Liver (tissue), 9 donors: ENCODE results near the gene PCDH9. TPM values are rescaled to one million over a fixed set of nuclear protein-coding genes. Genes with fewer than 3 reads are reported as not detected.

Experiments used
- DNase-seq: peaks from one replicate; pipeline ENCODE4 v3.0.0-alpha.2; 2017; ENCODE audit warnings: low spot score
- H3K27ac ChIP-seq, 2 donors: one replicate each; pipeline ENCODE4 v1.7.0; 2013; ENCODE audit warnings: inconsistent platforms in 2 of 2, low read length in 2 of 2, control low read depth in 1 of 2, low read depth in 1 of 2, mild to moderate bottlenecking in 1 of 2
- H3K27me3 ChIP-seq, 4 donors: one replicate each; pipeline versions ENCODE4 v1.6.1 to v1.7.0; 2013; ENCODE audit warnings: low read length in 3 of 4, inconsistent platforms in 1 of 4, mild to moderate bottlenecking in 1 of 4, moderate library complexity in 1 of 4; ENCODE audit not compliant: control insufficient read depth in 4 of 4, insufficient read depth in 4 of 4
- H3K36me3 ChIP-seq, 4 donors: one replicate each; pipeline versions ENCODE4 v1.6.1 to v1.7.0; 2013; ENCODE audit warnings: low read length in 3 of 4, mild to moderate bottlenecking in 3 of 4, low read depth in 1 of 4, moderate library complexity in 1 of 4; ENCODE audit not compliant: control insufficient read depth in 4 of 4, insufficient read depth in 3 of 4
- H3K4me1 ChIP-seq, 4 donors: one replicate each; pipeline versions ENCODE4 v1.6.1 to v1.7.0; 2013; ENCODE audit warnings: low read length in 3 of 4, mild to moderate bottlenecking in 3 of 4, moderate library complexity in 1 of 4; ENCODE audit not compliant: control insufficient read depth in 4 of 4, insufficient read depth in 4 of 4
- H3K4me3 ChIP-seq, 3 donors: one replicate each; pipeline versions ENCODE4 v1.6.1 to v1.7.0; 2013; ENCODE audit warnings: low read length in 3 of 3, control low read depth in 1 of 3, low read depth in 1 of 3, mild to moderate bottlenecking in 1 of 3
- H3K9ac ChIP-seq, 2 donors: one replicate each; pipeline ENCODE4 v1.7.0; 2013; ENCODE audit warnings: low read length in 2 of 2, mild to moderate bottlenecking in 2 of 2, moderate library complexity in 2 of 2, control low read depth in 1 of 2, low read depth in 1 of 2
- H3K9me3 ChIP-seq, 4 donors: one replicate each; pipeline versions ENCODE4 v1.6.1 to v1.7.0; 2013; ENCODE audit warnings: low read length in 3 of 4; ENCODE audit not compliant: control insufficient read depth in 4 of 4
- ATF3 ChIP-seq: IDR thresholded peaks from 2 replicates; pipeline ENCODE4 v1.6.1; 2016; ENCODE audit warnings: antibody characterized with exemption
- CTCF ChIP-seq: fragments of 150-350 bp; IDR thresholded peaks from 2 replicates; pipeline ENCODE4 v1.5.1; 2017; ENCODE audit warnings: improper control_type of control experiment, low read depth, low read length; ENCODE audit not compliant: missing input control
- EGR1 ChIP-seq, 2 donors: IDR thresholded peaks; 2 replicates each; pipeline ENCODE4 v1.6.1; 2016 to 2018; ENCODE audit warnings: antibody characterized with exemption in 2 of 2, low read depth in 2 of 2
- FOXA1 ChIP-seq: IDR thresholded peaks from 2 replicates; pipeline ENCODE4 v1.6.1; 2016; ENCODE audit warnings: antibody characterized with exemption
- FOXA2 ChIP-seq: IDR thresholded peaks from 2 replicates; pipeline ENCODE4 v1.6.1; 2016; ENCODE audit warnings: antibody characterized with exemption
- GABPA ChIP-seq, 2 donors: IDR thresholded peaks in 1 of 2; conservative IDR thresholded peaks in 1 of 2; 2 replicates each; pipeline ENCODE4 v1.6.1; 2016; ENCODE audit warnings: antibody characterized with exemption in 2 of 2, mild to moderate bottlenecking in 1 of 2, moderate library complexity in 1 of 2
- HNF4A ChIP-seq, 2 donors: conservative IDR thresholded peaks; 2 replicates each; pipeline ENCODE4 v1.6.1; 2016; ENCODE audit warnings: antibody characterized with exemption in 2 of 2, mild to moderate bottlenecking in 2 of 2
- HNF4G ChIP-seq: IDR thresholded peaks from 2 replicates; pipeline ENCODE4 v1.6.1; 2016; ENCODE audit warnings: antibody characterized with exemption
- JUND ChIP-seq, 2 donors: IDR thresholded peaks; 2 replicates each; pipeline ENCODE4 v1.6.1; 2016; ENCODE audit warnings: antibody characterized with exemption in 2 of 2
- MAX ChIP-seq: IDR thresholded peaks from 2 replicates; pipeline ENCODE4 v1.6.1; 2016; ENCODE audit warnings: antibody characterized with exemption
- NR2F2 ChIP-seq: IDR thresholded peaks from 2 replicates; pipeline ENCODE4 v1.6.1; 2016; ENCODE audit warnings: antibody characterized with exemption
- RAD21 ChIP-seq, 2 donors: IDR thresholded peaks; 2 replicates each; pipeline ENCODE4 v1.6.1; 2016; ENCODE audit warnings: antibody characterized with exemption in 2 of 2, mild to moderate bottlenecking in 2 of 2
- REST ChIP-seq: IDR thresholded peaks from 2 replicates; pipeline ENCODE4 v1.6.1; 2016; ENCODE audit warnings: antibody characterized with exemption, mild to moderate bottlenecking
- RXRA ChIP-seq, 2 donors: IDR thresholded peaks; 2 replicates each; pipeline ENCODE4 v1.6.1; 2017 to 2018; ENCODE audit warnings: antibody characterized with exemption in 2 of 2, mild to moderate bottlenecking in 1 of 2
- SP1 ChIP-seq: IDR thresholded peaks from 2 replicates; pipeline ENCODE4 v1.6.1; 2018; ENCODE audit warnings: antibody characterized with exemption, mild to moderate bottlenecking
- TAF1 ChIP-seq: conservative IDR thresholded peaks from 2 replicates; pipeline ENCODE4 v1.6.1; 2016; ENCODE audit warnings: antibody characterized with exemption, mild to moderate bottlenecking
- YY1 ChIP-seq: IDR thresholded peaks from 2 replicates; pipeline ENCODE4 v1.6.1; 2016; ENCODE audit warnings: antibody characterized with exemption, mild to moderate bottlenecking
- ZBTB33 ChIP-seq: IDR thresholded peaks from 2 replicates; pipeline ENCODE4 v1.6.1; 2016; ENCODE audit warnings: antibody characterized with exemption
- WGBS: extraction: QIAGEN DNeasy Blood & Tissue Kit; methylation state at CpG from one replicate; pipeline ENCODE4 v1.1.7; 2013; 5-methylcytosine and 5-hydroxymethylcytosine counted together
- polyA plus RNA-seq, 2 donors: library from polyadenylated mRNA; stranded (reverse) in 1 of 2; unstranded in 1 of 2; fragments of 200-250 nt in 1 of 2; fragments of >200 nt in 1 of 2; fragmentation: Nextera tagmentation in 1 of 2; extraction: Ambion mirVana in 1 of 2; gene quantifications; one replicate each; pipeline versions ENCODE4 v1.2.1 to v1.2.3, GENCODE V29; 2013 to 2015
- total RNA-seq, 2 donors: library from RNA; depleted of rRNA; stranded (reverse); fragments of >200 nt; gene quantifications; one replicate each; pipeline ENCODE4 v1.2.3, GENCODE V29; 2014
- donor health status: healthy.
- donor health status: healthy.
- donor health status: healthy.
- donor health status: healthy.
- donor health status: healthy.

PCDH9 gene
- total and polyA plus RNA-seq, 4 donors, result 0.90 to 4.0 (median 2.2) TPM

GRCh38 chr13:66974174-66974573 is 256.0 kb downstream of the PCDH9 start:
- Histone ChIP-seq H3K27me3 (no peaks in the 10 kb centered on the region), H3K9ac (no peak overlapping the region), H3K4me3 (no peak overlapping the region), H3K9me3 (no peaks in the 10 kb centered on the region), H3K27ac (no peak overlapping the region), H3K4me1 (no peaks in the 10 kb centered on the region), H3K36me3 (no peaks in the 10 kb centered on the region)
- no peak for DNase-seq
- TF ChIP-seq HNF4A (conservative IDR thresholded peaks at IDR 0.05), result no peak
- TF ChIP-seq NR2F2, result no peak
- no peak for TF ChIP-seq REST
- TF ChIP-seq ZBTB33, result no peak
- WGBS, result 85% methylated on average over 1 of the region's 1 CpG

- no peak overlapping the region for H3K9ac ChIP-seq
- WGBS, result 93% methylated on average over 3 of the region's 3 CpGs
- H3K9me3 ChIP-seq, result no peaks in the 10 kb centered on the region
- no peaks in the 10 kb centered on the region for H3K4me1 ChIP-seq
- H3K4me3 ChIP-seq, result no peak overlapping the region
- DNase-seq, result no peak
- no peaks in the 10 kb centered on the region for H3K27me3 ChIP-seq
- no peak overlapping the region for H3K27ac ChIP-seq
- no peaks in the 10 kb centered on the region for H3K36me3 ChIP-seq
- no peak for TF ChIP-seq RAD21 (IDR thresholded peaks at IDR 0.05)
- no peak for TF ChIP-seq REST
- TF ChIP-seq GABPA (IDR thresholded peaks at IDR 0.05 in 1 of 2, conservative IDR thresholded peaks at IDR 0.05 in 1 of 2), result no peak
- no peak for TF ChIP-seq CTCF
- no peak for TF ChIP-seq MAX
- TF ChIP-seq ZBTB33, result no peak
- TF ChIP-seq TAF1, result no peak
- no peak for TF ChIP-seq SP1
- TF ChIP-seq FOXA1, result no peak
- no peak for TF ChIP-seq NR2F2
- TF ChIP-seq HNF4A (conservative IDR thresholded peaks at IDR 0.05), result no peak
- no peak for TF ChIP-seq EGR1 (IDR thresholded peaks at IDR 0.05; ENCODE audit: low read depth in 2 of 2)
- no peak for TF ChIP-seq JUND (IDR thresholded peaks at IDR 0.05)
- no peak for TF ChIP-seq FOXA2
- no peak for TF ChIP-seq ATF3
- no peak for TF ChIP-seq HNF4G
- TF ChIP-seq YY1, result no peak
- TF ChIP-seq RXRA (IDR thresholded peaks at IDR 0.05), result no peak
These were observed 257.5 kb downstream of the PCDH9 start for GRCh38 chr13:66972659-66973058.
